GM21423 (cell line): ENCODE measurements around the gene METTL9.
"Not testable (repeated sequence)": the region's sequence is repeated elsewhere in the genome, so short reads cannot be mapped to it uniquely, and the experiment has no call there.

Experiments used
- ATAC-seq: cut with Tn5 transposase; IDR thresholded peaks from one replicate; pipeline ENCODE4 v1.9.1; 2021; ENCODE audit warnings: mild to moderate bottlenecking, moderate library complexity; ENCODE audit not compliant: unreplicated experiment

Gene METTL9

GRCh38 chr16:21654881-21655280 lies 55.5 kb downstream of the METTL9 start:
- no peak for ATAC-seq

DNA sequence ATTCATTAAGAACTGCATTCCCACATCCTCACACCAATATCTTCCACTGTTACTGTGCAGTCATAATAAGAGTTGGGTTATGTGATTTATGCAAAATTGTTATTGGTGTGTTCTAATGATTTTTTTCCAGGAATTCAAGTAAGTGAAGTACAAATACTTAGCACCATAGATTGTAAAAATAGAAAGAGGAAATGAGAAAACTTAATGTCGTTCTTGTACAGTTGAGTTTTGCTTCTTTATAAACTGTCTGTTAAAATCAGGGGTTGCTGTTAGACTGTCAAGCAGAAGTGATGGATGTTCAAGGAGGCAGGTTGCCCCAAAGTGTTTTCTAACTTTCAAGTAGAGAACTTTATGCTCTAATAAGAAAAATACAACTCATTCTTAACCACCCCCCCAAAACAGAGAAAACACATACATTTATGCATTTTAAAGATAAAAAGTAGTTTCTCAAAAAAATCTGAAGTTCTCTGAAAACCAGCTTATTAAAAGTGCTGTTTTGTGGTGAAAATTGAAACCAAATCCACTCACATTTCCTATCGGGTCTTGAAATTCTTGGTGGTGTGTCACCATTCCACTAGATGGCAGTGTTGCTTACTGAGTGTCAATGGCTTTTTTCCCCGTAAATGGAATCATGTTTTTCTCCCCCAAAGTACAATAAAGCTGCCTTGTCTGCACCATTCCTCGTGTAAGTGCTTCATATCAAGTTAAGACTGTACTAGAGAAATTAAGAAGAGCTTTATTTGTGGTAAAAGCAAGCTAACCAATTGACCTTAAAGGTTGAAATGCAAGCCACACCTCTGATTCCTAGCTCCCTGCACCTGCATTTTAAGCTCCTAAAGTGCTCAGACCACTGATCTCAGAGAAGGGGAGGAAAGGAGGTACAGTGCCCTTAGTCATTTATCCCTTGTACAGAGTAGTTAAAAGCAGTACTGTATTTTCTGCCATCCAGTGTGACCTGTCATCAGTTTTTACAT lies 57.7 kb downstream of the METTL9 start:
- no peak for ATAC-seq

- no peak for ATAC-seq
These were observed 59.7 kb downstream of the METTL9 start for GRCh38 chr16:21659124-21659523.

GRCh38 chr16:21663889-21664647 lies 64.7 kb downstream of the METTL9 start, which contains the start of gene OTOA:
OTOA (plus strand) TSS chr16:21663968; CDS start chr16:21678515, 14,547 bp downstream.
- ATAC-seq, result no peak

DNA sequence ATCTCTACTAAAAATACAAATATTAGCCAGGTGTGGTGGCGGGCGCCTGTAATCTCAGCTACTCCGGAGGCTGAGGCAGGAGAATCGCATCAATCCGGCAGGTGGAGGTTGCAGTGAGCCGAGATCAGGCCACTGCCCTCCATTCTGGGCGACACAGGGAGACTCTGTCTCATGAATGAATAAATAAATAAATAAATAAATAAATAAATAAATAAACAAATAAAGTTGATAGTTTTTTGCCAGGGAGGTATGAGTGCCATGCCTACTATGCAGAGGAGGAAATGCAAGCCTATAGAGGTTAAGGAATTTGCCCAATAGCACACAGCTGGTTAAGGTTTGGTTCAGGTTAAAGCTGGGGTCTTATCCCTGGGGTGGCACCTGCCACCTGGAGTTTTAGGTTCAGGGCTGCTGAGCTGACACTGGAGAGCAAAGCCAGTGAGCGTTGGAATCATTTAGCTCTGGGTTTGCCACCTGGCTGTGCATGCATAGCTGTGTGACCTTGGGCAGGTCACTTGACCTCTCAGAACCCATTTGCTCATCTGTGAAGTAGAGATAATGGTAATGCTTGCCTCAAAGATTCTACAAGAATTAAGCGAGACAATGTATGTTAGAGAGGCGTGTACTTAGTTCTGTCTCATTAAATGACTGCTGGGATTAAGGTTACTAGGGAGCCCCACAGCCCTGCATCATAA lies 65.6 kb downstream of the METTL9 start:
- no peak for ATAC-seq

- ATAC-seq, result no peak
These were observed 67.4 kb downstream of the METTL9 start for GRCh38 chr16:21666772-21667171.

DNA sequence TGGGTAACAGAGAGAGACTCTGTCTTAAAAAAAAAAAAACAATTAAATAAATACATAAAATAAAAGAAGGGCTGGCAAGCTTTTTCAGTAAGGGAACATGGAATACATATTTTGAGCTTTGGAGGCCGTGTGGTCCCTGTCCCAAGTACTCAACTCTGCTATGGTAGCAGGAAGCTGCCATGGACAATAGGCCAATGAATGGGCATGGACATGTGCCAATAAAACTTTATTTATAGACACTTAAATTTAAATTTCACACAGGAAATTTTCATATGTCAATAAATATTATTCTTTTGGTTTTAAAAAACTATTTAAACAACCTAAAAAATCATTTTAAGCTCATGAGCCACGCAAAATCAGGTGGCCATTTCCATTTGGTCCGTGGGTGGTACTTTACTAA lies 68.2 kb downstream of the METTL9 start:
- no peak for ATAC-seq

DNA sequence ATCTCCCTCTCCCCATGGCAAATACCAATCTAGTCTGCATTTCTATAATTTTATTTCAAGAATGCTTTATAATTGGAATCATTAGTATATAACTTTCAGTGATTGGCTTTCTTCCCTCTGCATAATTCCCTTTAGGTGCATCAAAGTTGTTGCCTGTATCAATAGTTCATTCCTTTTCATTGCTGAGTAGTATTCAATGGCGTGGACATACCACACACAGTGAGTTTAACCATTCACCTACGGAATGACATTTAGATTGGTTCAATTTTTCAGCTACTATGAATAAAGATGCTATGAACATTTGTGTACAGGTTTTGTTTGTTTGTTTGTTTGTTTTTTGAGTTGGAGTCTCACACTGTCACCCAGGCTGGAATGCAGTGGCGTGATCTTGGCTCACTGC lies 74.1 kb downstream of the METTL9 start:
- no peak for ATAC-seq

GRCh38 chr16:21674456-21674855 lies 75.1 kb downstream of the METTL9 start:
- ATAC-seq, result not testable (repeated sequence)

- ATAC-seq, result not testable (repeated sequence)
These were observed 81.3 kb downstream of the METTL9 start for GRCh38 chr16:21680714-21681113.

- ATAC-seq, result no peak
These were observed 83.8 kb downstream of the METTL9 start for GRCh38 chr16:21683184-21683583.

DNA sequence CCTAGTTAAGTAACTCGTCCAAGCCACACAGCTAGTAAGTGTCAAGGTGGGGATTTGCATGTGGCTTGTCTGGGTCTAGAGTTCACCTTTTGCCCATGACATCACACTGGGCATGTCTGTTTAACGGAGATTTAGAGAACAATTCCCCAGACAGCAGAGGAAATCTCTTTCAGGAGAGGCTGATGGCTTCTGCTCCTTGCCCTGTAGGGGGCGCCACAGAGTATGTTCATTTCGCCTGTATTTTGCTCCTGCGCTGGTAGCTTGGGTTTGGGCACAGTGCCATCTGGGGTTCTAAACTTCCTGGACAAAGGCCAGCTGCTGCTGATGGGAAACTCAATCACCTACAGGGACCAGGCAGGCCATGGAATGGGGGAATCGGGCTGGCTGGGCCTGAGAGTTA lies 84.8 kb downstream of the METTL9 start:
- no peak for ATAC-seq

GRCh38 chr16:21685034-21685455 lies 85.7 kb downstream of the METTL9 start:
- no peak for ATAC-seq

DNA sequence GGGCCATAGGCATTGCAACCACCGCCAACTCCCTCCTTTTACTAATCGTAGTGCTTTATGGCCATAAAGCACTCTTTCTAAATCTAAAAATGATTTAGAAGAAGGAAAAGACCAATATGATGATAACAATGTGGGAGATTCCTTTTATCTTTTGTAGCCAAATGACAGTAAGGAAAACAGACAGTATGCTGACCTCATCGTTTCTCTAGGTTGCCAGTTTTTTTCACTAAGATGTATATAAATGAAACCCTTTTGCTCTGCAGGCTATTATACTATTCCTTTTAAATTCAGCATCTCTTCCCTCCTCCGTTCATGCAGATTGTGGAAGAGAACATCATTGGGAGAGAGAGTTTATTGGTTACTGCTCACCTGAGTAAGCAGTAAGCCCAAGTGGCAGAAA lies 89.7 kb downstream of the METTL9 start:
- ATAC-seq, result no peak

DNA sequence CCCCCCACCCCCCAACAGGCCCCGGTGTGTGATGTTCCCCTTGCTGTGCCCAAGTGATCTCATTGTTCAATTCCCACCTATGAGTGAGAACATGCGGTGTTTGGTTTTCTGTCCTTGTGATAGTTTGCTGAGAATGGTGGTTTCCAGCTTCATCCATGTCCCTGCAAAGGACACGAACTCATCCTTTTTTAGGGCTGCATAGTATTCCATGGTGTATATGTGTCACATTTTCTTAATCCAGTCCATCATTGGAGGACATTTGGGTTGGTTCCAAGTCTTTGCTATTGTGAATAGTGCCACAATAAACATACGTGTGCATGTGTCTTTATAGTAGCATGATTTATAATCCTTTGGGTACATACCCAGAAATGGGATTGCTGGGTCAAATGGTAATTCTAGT lies 91.6 kb downstream of the METTL9 start:
- not testable (repeated sequence) for ATAC-seq

DNA sequence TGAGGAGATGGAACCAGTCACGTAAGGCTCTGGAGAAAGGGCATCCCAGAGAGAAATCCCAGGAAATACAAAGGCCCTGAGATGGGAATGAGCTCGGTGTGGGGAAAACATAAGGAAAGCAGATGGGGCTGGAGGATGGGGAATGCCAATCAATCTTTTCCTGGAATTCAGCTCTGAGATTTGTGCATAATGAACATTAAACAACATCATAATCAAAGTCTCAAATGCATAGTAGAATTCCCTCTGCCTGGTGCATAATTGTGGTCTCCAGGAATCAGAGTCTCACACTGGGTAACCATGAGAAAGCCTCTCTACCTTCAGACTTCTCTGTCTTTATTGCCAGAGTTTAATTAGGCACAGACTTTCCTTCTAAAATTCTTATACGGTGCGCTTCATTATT lies 95.2 kb downstream of the METTL9 start:
- no peak for ATAC-seq

GRCh38 chr16:21697032-21697431 lies 97.7 kb downstream of the METTL9 start:
- ATAC-seq, result no peak

DNA sequence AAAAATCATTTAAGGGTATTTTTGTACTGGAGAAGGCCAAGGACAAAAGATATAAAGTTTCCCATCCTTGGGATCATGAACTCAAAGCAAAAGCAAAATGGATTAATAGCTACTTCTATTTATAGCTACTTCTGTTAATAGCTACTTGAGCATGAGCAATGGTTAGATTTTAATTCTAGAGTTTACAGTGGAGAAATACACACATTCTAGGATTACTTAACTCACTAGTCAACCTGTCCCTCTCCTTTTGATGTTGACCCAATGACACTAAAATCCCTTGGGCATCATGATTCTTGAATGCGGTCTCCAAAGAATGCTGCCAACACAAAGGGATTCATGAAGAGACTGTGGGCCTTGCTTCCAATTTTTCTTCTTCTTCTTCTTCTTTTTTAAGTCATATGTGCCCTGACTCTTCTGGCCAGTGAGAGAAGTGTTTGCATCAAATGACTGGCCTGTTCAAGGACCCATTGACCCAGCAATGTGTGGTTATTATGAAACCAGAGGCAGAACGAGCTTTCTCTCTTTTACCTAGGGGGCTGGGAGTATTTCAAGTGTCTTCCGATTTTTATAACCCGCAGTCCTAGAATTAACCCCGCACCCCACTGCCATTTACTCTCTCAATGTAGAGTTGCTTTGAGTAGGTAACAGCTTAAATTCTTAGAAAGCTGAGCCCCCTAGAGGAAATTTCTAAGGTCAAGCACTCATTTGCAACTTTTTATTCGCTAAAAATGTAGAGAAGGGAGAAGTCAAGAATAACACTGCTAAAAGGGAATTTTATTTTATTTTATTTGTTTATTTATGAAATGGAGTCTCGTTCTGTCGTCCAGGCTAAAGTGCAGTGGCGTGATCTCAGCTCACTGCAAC lies 99.0 kb downstream of the METTL9 start:
- no peak for ATAC-seq

DNA sequence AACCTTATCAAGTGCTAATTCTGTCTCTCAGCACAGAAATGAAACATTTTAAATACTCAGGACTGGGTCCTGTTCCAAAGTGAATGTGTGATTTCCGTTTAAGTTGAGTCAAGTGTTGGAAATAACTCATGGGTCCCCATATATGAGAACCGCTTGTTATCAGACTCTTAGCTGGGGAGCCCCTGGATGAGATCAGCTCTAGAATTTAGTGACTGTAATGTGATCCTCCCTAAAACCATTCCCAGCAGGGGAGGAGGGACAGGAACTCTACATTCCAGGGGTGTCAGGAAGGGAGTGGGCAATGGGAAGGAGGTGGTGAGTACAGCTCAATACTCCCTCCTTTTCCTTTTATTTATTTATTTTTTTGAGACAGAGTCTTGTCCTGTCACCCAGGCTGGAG lies 101.9 kb downstream of the METTL9 start:
- no peak for ATAC-seq

DNA sequence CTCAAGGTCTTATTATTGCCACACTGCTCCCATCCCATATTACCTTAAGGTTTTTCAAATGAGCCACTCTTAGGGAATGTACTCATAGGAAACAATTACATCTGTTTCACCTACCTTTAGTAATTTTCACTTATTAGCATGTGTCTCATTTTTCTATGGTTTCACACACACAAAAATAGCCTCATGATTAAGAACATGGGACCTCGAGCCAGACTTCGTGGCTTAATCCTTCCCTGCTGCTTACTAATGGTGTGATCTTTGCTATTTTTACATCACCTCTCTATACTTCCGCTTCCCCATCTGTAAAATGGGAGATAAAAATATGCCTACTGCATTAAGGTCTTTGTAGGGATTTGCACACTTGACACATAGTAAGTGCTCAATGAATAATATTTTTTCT lies 102.9 kb downstream of the METTL9 start:
- no peak for ATAC-seq
